Activated B cell treated with CpG ODN at 0.5 μM for 24 hours (primary cell): ENCODE measurements around the gene STPG1. TPM values are rescaled to one million over a fixed set of nuclear protein-coding genes. Genes with fewer than 3 reads are reported as not detected.
"Not testable (repeated sequence)": the region's sequence is repeated elsewhere in the genome, so short reads cannot be mapped to it uniquely, and the experiment has no call there.

Source experiments
- ATAC-seq: fragments of 200-7000 bp; cut with Tn5 transposase; one replicate; pipeline ENCODE4 v1.10.0; 2021; ENCODE audit warnings: low read depth, mild to moderate bottlenecking, moderate library complexity
- CTCF ChIA-PET: fragments of 350-600 bp; sonication (Branson Sonifier 250); formaldehyde crosslinking; loops from one replicate; lab custom pipeline; 2021; ENCODE audit warnings: antibody characterized with exemption; lab: Charles Lee
- POLR2A ChIA-PET: fragments of 350-600 bp; sonication (Branson Sonifier 250); formaldehyde crosslinking; loops from one replicate; lab custom pipeline; 2021; ENCODE audit warnings: antibody characterized with exemption; lab: Charles Lee
- DNase-seq: peaks from one replicate; pipeline ENCODE4 v3.0.0; 2022
- H3K27ac Mint-ChIP-seq: one replicate; pipeline ENCODE4 v1.8.0; 2020; ENCODE audit warnings: mixed read lengths
- H3K27me3 Mint-ChIP-seq: one replicate; pipeline ENCODE4 v1.8.0; 2021; ENCODE audit warnings: mixed read lengths
- H3K36me3 Mint-ChIP-seq: one replicate; pipeline ENCODE4 v1.8.0; 2021; ENCODE audit warnings: low read depth, mixed read lengths
- H3K4me1 Mint-ChIP-seq: one replicate; pipeline ENCODE4 v1.8.0; 2021; ENCODE audit warnings: mixed read lengths
- H3K4me3 Mint-ChIP-seq: one replicate; pipeline ENCODE4 v1.8.0; 2020; ENCODE audit warnings: mild to moderate bottlenecking, mixed read lengths
- H3K9me3 Mint-ChIP-seq: one replicate; pipeline ENCODE4 v1.8.0; 2020; ENCODE audit warnings: mixed read lengths
- CTCF ChIP-seq: fragments of 200-600 bp; IDR thresholded peaks from one replicate; pipeline ENCODE4 v1.8.0; 2022; ENCODE audit warnings: antibody characterized with exemption, mild to moderate bottlenecking
- intact Hi-C: fragments of 100-400 bp; cut with micrococcal nuclease; formaldehyde crosslinking; loops from one replicate; pipeline ENCODE4 v1.15.1; 2024
- total RNA-seq: library from RNA; stranded (reverse); gene quantifications from 2 replicates; pipeline ENCODE4 v1.2.3, GENCODE V29; 2022

The STPG1 gene
- total RNA-seq, 1 donor from 2014 or later: 7.4 TPM

GRCh38 chr1:24454673-24455072, 41.1 kb upstream of the STPG1 start:
- ChIA-PET CTCF (interaction anchor here (1.4 to 1.6 kb wide), 2 partner anchors 12 to 132 kb away, joined by 3 to 5 read pairs; no protein-coding TSS in a partner anchor), POLR2A (no interaction called here)
- DNase-seq: no peak
- no peak for ATAC-seq
- H3K36me3 Mint-ChIP-seq: peaks cover 90% of the 10 kb centered on the region
- H3K9me3 Mint-ChIP-seq: no peaks in the 10 kb centered on the region
- intact Hi-C loops: no loop called here
- no peak overlapping the region for H3K27ac Mint-ChIP-seq
- H3K4me1 Mint-ChIP-seq: no peaks in the 10 kb centered on the region
- no peaks in the 10 kb centered on the region for H3K27me3 Mint-ChIP-seq
- TF ChIP-seq CTCF: no peak
- H3K4me3 Mint-ChIP-seq: no peak overlapping the region

GRCh38 chr1:24452922-24453485, 39.4 kb upstream of the STPG1 start:
- DNase-seq (no peak), ATAC-seq (no peak)
- no peak for TF ChIP-seq CTCF
- intact Hi-C loops: no loop called here
- ChIA-PET POLR2A (interaction anchor here (1.0 kb wide), 1 partner anchor 49 kb away, joined by 8 read pairs; no protein-coding TSS in a partner anchor), CTCF (interaction anchor here (0.8 kb wide), 1 partner anchor 74 kb away, joined by 3 read pairs; no protein-coding TSS in a partner anchor)
- Mint-ChIP-seq H3K36me3 (peaks cover 88% of the 10 kb centered on the region), H3K4me1 (no peaks in the 10 kb centered on the region), H3K4me3 (no peak overlapping the region), H3K27me3 (no peaks in the 10 kb centered on the region), H3K9me3 (no peaks in the 10 kb centered on the region), H3K27ac (no peak overlapping the region)

GRCh38 chr1:24451746-24452145, 38.2 kb upstream of the STPG1 start:
- no peak overlapping the region for H3K27ac Mint-ChIP-seq
- peaks cover 88% of the 10 kb centered on the region for H3K36me3 Mint-ChIP-seq
- no peak for DNase-seq
- CTCF ChIA-PET: interaction anchor here (1.0 kb wide), 1 partner anchor 136 kb away, joined by 3 read pairs; no protein-coding TSS in a partner anchor
- no peaks in the 10 kb centered on the region for H3K27me3 Mint-ChIP-seq
- POLR2A ChIA-PET: no interaction called here
- H3K9me3 Mint-ChIP-seq: no peaks in the 10 kb centered on the region
- intact Hi-C loops: no loop called here
- no peak overlapping the region for H3K4me3 Mint-ChIP-seq
- ATAC-seq: no peak
- TF ChIP-seq CTCF: no peak
- H3K4me1 Mint-ChIP-seq: no peaks in the 10 kb centered on the region

- H3K27me3 Mint-ChIP-seq: no peaks in the 10 kb centered on the region
- no peak overlapping the region for H3K4me3 Mint-ChIP-seq
- H3K36me3 Mint-ChIP-seq: peaks cover 90% of the 10 kb centered on the region
- no peaks in the 10 kb centered on the region for H3K4me1 Mint-ChIP-seq
- CTCF ChIA-PET: no interaction called here
- TF ChIP-seq CTCF: no peak
- ATAC-seq (no peak), DNase-seq (no peak)
- no peak overlapping the region for H3K27ac Mint-ChIP-seq
- intact Hi-C loops: no loop called here
- POLR2A ChIA-PET: no interaction called here
- H3K9me3 Mint-ChIP-seq: no peaks in the 10 kb centered on the region
Observed at GRCh38 chr1:24450857-24451397, 37.3 kb upstream of the STPG1 start.

- TF ChIP-seq CTCF: no peak
- no peaks in the 10 kb centered on the region for H3K27me3 Mint-ChIP-seq
Observed at GRCh38 chr1:24450316-24450715, 36.7 kb upstream of the STPG1 start.

GRCh38 chr1:24446446-24446845, 32.9 kb upstream of the STPG1 start:
- POLR2A ChIA-PET, DNase-seq, CTCF ChIA-PET, H3K27ac Mint-ChIP-seq, H3K9me3 Mint-ChIP-seq, H3K4me1 Mint-ChIP-seq, H3K4me3 Mint-ChIP-seq, intact Hi-C loops, ATAC-seq, H3K27me3 Mint-ChIP-seq: not testable (repeated sequence)
- peaks cover 83% of the 10 kb centered on the region for H3K36me3 Mint-ChIP-seq

More at GRCh38 chr1:24450316-24450715, 36.7 kb upstream of the STPG1 start:
- Mint-ChIP-seq H3K4me3 (no peak overlapping the region), H3K27ac (no peak overlapping the region), H3K36me3 (peaks cover 89% of the 10 kb centered on the region), H3K4me1 (no peaks in the 10 kb centered on the region), H3K9me3 (no peaks in the 10 kb centered on the region)
- POLR2A ChIA-PET: no interaction called here
- no peak for DNase-seq
- CTCF ChIA-PET: no interaction called here
- no peak for ATAC-seq
- intact Hi-C loops: no loop called here
